Suppressor macrophage treated with lipopolysaccharide for 4 hours (primary cell): Measurements from ENCODE around the gene PRMT9.
A peak's percentile ranks its signal among the peaks of the same experiment; 100 is the strongest.

ENCODE experiments used
- DNase-seq: peaks from one replicate; pipeline ENCODE4 v3.0.0-alpha.2; 2020

Gene PRMT9

DNA sequence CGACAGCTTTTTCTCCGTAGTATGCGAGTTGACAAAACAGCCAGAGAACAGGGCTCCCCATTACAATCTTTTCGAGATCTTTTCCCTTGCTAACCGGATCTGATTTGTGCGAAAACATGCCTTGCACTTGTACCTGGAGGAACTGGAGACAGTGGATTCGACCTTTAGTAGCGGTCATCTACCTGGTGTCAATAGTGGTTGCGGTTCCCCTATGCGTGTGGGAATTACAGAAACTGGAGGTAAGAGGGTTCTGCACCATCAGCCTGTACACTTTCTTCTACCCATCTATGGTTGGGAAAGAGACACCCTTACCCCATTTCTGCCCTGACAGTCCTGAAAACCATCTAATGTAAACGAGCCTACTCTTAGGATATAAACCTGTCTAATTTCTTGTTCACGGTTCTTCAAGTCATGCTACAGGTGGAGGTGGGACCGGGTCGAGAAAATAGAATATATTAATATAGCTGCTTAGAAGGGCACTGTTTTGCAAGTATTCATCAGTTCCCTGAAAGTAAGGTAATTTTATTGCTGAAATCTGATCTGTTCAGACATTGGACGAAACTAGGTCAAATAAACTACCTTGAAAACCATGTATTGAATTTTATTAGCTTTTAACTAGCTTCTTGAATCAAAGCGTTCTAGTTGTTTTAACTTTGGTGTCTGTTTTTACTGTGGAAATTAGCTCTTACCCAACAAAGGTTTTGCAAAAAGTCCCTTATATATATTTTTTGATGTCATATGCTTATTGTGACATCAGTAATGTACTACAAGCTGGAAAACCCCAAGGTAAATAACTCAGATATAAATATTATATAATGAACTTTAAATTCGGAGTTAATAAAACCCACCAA, 65.9 kb downstream of the PRMT9 start:
- DNase-seq = peak; percentile 7

DNA sequence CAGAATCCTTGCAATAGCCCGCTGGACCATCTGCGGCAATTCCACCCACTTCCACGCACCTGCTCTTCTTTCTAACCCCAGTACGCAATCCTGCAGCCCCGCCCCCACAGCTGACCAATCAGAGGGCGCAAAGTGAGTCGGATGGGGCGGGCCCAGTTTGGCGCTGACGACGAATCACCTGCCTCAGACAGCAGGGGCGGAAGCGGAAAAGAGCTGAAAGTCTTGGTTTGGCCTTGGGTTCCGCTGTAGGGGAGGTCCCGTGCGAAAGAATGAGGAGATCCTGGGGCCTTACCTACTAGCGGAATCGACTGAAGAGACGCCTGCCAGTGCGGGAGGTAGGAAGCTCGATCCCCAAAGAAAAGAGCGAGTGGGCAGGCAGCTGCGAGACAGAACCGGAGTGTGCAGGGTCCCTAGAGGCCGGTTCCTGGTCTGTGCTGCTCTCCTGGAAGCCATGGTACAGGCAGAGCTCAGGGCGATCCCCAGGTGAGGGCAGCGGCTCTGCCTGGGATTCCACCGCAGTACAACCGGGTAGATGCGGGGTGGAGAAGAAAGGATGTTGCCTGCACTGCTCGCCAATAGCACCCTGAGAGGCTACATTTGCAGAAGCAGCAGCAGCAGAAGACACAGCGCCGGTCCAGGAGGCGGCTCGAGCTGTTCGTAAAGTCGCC, 66.7 kb downstream of the PRMT9 start, which contains the start of gene TMEM184C:
Gene TMEM184C, plus strand, starts transcription at position 225 of the 668 bp plus-strand sequence. CDS start 560 bp downstream, outside the sequence.
- DNase-seq = peak; percentile 97

DNA sequence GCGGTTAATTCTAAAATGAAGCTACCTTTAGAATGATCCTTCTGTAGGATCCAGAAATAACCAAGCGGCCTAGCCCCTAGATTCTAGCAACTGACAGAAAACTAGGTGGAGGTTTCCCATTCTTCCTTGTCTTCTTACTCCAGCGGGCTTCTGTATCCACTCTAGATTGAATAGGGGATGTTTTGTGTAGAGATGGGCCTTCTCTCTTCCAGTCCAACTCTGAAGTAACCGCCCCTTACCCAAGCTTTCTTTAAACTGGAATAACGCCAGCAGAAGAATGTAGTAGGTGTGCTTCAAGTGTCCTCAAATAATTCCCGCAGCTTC, 67.2 kb downstream of the PRMT9 start:
- DNase-seq = no peak

DNA sequence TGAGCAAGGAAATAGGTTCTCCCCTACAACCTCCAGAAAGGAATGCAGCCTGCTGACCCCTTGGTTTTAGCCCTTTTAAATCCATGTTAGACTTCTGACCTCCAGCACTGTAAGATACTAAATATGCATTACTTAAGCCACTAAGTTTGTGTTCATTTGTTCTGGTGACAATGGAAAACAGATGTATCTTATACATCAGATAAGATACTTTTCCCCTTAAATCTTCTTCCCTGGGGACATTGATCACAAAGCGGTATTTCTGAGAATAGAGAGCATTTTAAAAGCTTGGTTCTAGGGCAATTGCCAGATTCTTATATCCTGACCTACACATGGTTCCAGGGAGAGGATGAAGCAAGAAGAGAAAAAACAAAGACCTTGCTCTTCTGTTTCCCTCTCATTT, 73.3 kb downstream of the PRMT9 start:
- DNase-seq = no peak

DNA sequence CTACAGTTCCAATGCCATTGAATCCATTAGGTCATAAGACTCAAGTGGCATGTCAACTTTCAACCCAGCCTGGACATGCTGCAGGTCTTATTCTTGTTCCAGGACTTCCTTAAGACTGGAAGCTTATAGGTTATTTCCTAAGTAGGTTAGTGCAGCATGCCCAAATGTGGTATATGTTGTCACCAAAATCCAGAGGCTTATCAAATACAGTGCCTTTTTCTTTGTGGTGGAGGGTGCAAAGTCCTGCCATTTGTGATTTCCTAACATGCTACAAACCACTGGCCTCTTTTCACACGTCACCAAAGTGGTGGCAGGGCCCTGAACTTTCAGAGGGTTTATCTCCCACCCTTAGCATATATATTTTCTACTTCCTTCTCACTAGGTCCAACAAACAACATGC, 76.5 kb downstream of the PRMT9 start:
- no peak for DNase-seq

DNA sequence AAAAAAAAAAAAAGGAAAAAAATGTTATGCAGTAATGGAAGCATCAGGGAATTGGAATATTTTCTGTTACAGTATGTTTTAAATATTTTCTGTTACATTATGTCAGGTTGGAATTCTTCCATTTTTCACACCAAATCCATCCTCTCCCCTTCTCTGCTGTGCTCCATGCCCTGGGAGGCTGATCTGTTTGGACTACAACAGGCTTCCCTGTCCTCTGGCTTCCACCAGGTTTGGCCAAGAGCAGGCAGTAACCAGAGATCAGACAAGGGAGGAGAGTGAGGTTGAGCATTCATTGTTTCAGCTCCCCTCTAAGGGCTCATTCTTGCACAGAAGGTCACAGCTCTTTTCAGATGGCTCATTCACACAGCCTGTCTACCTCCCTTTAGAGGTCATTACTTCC, 78.5 kb downstream of the PRMT9 start:
- no peak for DNase-seq

DNA sequence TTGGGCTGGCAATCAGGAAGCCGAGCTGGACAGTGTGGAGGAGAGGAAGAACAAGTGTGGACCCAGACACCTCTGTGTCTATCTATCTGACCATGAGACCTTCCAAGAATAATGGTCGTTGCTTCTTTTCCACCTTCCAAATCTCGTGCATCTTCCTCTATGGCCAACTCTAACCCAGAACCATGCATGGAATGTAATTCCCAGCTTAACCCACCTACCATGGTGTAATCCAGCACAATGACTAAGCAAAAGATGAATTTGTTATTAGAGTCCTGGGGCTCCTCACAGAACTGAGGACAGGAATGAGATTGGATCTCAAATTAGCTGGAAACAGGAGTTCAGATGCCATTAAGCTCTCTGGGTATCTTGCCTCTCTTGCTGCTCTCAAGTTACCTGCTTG, 84.2 kb downstream of the PRMT9 start:
- DNase-seq = no peak

DNA sequence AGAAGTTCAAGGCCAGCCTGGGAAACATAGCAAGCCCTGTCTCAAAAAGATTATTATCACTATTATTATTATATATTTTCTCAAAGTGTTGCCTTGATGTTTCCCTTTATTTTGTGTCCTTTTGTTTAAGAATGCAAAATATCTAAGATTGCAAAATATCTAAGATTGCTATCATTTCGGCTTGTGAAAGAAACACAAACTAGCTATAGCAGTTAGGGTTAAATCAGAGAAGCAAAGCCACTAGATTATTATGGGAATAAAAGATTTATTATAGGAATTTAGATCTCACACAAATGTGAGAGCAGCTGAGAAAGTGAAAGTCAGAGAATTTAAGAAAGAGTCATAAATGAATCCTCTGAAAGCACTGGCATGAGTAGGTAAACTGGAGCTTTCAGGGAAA, 84.8 kb downstream of the PRMT9 start:
- DNase-seq = no peak

DNA sequence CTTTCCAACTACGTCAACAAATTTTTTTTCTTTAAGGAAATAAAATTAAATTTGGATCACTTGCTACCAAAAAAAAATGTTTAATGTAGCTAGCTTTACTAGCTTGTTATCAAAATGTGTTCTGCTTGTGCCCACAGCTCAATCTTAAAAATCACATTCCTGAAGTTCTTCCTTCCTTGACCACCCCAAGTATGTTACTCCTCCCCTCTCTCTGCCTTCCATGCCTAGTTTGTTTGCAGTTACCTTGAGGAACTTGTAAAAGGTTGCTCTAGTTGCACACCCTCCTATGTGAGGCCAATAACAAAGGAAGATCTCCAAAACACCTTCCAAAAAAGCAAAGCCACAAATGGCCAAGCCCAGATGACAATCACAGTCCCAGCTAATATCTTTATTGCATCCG, 86.4 kb downstream of the PRMT9 start:
- DNase-seq = no peak

DNA sequence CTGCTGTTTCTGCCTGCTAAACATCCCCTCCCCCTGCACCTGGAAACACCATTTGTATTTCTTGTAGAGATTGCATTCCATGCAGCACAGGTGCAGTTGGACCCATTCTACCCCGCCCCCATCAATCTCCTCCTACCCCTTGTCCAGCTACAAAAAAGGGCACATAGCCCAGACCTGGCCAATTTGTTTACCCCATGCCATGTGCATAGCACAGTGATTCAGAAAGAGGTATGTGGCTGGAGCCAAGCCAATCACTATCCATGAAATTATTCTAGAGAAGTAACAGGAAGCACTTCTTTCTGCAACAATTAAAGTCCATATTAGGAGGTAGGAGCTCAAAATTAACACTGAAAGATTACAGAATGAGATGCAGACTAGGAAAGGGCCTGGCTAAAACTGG, 87.0 kb downstream of the PRMT9 start:
- DNase-seq = no peak

DNA sequence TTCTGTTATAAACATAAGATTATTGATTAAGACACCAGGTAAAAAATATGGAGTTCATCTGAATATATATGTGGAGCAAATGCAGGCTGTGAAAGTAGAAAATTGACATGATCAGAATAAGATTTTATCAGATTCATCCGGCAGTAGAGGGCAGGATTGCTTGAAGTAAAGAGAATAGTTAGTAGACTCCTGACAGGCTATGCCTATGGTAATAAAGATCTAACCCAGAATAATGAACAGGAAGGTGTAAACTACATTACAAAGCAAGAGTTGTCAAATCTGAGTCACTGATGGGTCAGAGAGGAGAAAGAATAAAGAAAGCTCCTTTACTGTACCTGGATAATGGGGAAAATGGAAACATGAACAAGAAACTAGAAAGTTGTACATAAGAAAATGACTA, 87.6 kb downstream of the PRMT9 start:
- DNase-seq = no peak

DNA sequence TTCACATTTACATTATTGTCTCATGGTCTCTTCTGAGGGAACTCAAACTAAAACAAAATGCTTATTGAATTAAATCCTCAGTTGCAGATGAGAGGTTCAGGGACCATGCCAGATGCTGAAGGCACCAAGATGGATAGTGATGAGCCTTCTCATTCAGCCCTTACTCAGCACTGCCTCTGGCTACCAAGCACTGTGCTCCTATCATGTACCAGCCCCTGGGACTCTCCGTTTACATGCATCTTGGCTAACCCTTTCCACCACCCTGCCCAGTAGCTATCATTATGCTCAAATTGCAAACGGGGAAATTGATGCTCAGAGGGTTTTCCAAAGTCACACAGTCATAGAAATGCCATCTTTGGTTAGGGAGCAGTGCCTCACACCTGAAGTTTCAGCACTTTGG, 89.4 kb downstream of the PRMT9 start:
- DNase-seq = no peak

DNA sequence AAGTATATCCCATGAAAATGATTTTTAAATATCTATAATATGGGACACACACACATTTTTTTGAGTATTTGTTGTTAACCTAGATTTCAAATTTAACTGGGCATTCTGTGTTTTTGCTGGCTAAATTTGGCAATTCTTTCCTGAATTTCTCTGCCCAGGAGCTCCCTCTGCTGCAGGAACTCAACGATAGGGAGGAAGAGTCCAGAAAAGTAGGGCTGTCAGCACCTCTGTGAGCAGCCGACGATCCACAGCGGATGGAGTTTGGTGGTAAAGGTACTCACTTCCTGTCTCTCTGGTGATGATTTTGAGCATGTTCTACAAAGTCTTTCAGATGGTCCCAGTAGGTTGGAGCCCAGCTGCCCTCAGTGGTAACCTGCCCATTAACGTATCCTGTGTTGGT, 89.9 kb downstream of the PRMT9 start:
- no peak for DNase-seq

DNA sequence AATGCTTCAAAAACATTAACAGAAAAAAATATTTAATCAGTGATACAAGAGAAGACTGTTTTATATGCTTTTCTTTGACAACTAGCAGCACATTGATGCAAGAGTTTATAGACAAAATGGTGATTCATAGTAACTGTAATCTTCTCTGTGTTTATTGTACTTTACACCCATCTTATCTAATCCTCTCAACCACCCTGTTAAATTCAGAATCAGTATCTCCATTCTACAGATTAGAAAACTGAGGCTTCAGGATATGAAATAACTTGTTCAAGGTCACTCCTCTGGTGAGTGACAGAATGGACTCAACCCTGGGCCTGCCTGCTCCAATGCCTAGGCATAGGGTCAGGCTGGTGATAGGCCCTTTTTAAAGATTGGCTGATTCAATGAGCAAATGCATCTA, 92.9 kb downstream of the PRMT9 start:
- DNase-seq = no peak

DNA sequence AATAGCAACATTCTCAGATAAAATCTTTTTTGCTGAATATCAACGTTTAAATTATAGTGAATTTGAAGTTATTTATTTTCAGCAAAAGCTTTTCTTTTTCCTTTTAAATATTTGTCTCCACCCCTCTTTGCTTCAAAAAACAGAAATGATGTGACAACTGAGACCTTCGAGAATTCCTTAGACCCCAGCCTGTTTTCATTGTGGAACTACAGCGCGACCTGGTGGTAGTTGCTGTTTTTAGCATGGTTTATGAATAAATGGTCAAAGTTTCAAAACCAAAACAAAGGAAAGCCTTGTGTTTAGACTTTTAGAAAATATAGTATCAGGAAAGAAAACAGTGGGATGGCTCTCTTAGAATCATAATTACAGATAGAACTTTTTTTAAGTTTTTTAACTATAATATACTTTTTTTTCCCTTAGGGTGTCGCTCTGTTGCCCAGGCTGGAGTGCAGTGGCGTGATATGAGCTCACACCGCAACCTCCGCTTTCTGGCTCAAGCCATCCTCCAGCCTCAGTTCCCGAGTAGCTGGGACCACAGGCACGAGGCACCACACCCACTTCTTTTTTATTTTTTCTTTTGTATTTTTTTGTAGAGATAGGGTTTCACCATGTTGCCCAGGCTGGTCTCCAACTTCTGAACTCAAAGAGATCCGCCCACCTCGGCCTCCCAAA, 93.6 kb downstream of the PRMT9 start:
- DNase-seq = peak; percentile 64

DNA sequence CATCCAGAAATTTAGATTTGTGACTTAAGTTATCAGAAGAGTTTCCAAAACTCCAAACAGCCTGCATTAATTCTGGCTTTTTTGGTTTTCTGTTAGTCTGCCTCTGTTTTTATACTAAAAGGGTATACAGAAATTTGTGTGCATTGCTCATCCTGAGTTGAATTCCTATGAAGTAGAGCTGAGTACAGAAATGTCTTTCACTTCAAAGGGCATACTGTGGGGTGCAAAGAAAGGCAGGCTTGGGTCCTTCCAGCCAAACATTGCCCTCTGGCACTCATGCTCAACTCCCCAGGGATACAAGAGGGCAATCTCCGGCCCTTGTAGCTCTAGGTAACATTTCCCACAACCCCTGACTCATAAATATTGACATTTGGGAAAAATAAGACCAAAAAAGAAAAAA, 94.4 kb downstream of the PRMT9 start:
- no peak for DNase-seq
